GM19023 (cell line): Measurements from ENCODE around the gene SORL1.

Experiments
- ATAC-seq: cut with Tn5 transposase; IDR thresholded peaks from one replicate; pipeline ENCODE4 v1.9.1; 2021; ENCODE audit warnings: mild to moderate bottlenecking, moderate library complexity; ENCODE audit not compliant: unreplicated experiment

Gene SORL1

GRCh38 chr11:121578251-121578976, 126.3 kb downstream of the SORL1 start:
- no peak for ATAC-seq

DNA sequence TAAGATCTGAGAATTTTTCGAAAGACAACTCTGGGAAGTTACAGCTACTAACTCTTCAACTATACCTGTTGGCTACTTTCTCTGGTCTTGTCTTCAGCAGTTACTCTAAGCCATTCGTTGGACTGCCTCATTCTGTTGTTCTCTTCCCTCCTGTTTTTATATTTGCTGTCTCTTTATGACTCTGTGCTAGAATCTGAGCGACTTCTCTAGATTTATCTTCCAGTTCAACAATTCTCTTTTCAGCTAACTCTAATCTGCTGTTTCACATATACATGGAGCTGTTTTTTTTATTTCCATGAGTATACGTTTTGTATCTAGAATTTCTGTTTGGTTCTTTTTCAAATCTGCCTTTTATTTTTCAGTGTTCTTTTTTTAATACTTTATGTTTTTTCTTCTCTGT, 128.0 kb downstream of the SORL1 start:
- no peak for ATAC-seq

GRCh38 chr11:121581607-121582006, 129.5 kb downstream of the SORL1 start:
- ATAC-seq, result no peak

- no peak for ATAC-seq
Measured at GRCh38 chr11:121582296-121582695, 130.2 kb downstream of the SORL1 start.

DNA sequence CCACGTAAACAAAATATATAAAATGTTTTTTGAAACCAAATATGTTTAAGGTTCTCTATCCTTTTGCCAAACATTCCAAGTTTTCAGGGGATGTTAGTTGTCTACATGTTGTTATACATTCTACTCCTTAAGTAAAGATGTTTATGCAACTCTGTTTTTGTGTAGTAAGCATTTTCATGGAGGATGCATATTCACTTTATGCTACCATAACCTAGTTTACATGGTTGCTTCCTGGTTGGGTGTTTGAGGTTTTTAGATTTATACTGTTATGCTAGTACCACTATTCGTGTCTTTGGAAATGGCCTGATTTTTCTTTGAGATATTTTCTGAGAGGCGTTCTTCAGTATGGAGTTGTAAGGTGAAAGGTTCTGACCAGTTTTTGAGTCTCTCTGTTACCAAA, 131.7 kb downstream of the SORL1 start:
- ATAC-seq, result no peak

DNA sequence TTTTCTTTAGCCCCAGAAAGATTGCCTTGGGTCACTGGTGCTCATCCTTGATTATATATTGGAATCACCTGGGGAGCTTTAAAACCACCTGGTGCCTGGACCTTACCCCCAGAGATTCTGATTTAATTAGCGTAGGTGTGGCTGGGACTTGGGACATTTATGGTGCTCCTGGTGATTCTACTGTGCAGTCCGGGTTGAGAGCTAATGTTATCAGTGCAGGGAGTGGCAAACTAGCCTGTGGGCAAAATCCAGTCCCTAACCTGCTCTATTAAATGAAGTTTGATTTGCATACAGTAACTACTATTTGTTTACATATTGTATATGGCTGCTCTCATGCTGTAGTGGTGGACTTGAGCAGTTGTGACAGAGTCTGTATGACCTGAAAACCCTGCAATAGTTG, 134.6 kb downstream of the SORL1 start:
- no peak for ATAC-seq

DNA sequence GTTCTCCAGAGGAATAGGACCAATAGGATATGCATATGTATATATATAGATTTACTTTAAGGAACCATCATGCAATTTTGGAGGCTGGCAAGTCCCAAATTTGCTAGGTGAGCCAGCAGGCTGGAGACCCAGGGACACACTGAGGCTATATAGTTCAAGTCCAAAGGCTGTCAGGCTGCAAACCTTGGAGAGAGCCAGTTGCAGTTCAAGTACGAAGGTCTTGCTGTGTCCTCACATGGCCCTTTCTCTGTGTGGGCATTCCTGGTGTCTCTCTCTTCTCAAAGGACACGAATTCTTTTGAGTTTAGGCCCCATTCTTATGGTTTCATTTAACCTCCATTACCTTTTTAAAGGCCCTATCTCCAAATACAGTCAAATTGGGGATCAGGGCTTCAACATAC, 135.1 kb downstream of the SORL1 start:
- ATAC-seq, result no peak

DNA sequence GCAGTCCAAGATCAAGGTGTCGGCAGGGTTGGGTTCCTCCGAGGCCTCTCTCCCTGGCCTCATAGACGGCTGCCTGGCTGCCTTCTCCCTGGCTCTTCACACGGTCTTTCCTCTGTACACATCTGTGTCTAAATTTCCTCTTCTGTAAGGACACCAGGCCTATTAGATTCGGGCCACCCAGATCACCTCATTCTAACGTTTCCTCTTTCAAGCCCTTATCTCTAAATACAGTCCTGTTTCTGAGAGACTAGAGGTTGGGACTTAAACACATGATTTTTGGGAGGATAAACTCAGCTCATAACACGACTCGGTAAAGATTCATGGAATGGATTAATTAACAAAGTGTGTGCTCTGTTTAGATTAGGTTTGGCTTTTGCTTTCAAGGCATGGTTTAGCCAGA, 136.6 kb downstream of the SORL1 start:
- no peak for ATAC-seq

DNA sequence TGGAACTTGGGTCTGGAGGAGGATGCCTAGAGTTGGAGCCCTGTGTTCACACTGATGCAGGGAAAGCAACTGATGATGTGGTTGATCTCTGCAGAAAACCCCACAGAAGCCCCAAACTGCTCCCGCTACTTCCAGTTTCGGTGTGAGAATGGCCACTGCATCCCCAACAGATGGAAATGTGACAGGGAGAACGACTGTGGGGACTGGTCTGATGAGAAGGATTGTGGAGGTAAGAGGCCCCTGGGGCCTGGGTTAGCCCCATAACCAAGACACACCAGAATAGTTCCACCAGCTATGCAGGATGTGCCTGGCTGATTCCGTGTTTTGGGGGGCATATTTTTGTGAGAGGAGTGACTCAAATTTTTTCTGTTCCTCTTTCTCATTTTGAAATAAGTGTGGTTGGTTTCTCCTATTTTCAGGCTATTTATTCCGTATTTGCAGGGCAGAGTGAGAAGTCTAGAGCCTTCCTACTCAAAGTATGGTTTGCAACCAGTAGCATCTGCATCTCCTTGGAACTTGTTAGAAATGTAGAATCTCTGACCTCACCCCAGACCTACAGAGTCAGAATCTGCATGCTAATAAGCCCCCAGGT, 137.9 kb downstream of the SORL1 start:
- peak; percentile 76 for ATAC-seq

DNA sequence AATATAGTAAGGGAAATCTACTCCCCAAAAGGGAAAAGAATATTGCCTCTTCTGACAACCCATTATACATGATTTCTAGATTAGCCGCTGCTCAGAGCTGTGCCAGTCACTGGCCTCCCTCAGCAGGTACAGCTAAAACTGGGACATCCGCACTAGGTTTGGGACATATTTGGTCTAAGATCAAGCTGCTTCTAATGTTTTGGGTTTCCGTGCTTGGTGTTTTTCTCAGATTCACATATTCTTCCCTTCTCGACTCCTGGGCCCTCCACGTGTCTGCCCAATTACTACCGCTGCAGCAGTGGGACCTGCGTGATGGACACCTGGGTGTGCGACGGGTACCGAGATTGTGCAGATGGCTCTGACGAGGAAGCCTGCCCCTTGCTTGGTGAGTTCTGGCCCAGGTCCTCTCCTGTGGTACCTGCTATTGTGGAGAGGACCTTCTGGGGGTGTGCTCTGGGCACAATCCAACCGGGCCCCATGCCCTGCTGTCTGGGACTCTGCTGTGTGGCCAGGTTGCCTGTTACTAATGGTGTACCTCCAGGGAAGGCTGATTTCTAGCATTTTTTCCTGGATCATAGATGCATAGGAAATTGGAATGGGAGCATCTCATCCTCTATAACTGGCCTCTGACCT, 138.8 kb downstream of the SORL1 start:
- ATAC-seq, result peak; percentile 1

DNA sequence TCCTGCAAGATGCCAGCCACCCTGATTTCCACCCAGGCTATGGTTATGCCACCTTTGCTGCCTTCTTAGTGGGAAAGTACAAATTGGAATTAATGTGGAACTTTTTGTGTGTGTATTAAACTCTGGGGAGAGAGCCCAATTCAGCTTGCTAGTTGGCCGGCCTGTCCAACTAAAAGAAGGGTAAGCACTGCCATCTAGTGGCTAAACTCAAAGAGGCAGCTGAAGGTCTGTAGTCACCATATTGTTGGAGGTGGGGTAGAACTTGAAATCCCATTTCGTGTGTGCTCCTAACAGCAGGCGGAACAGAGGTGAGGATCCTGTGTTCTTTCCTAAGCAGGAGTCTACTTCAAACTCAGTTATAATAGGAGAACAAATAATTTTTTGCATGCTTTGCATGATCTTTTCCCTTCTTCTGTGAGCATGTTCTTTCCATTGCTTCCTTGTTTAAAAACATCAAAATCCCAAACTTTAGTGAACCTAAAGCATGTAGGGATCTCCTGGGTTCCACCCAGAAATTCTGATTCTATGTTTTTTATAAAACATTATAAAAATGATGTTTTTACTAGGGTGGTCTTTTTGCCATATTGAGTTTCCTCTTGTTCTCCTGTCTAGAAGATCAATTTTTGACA, 139.4 kb downstream of the SORL1 start:
- no peak for ATAC-seq

DNA sequence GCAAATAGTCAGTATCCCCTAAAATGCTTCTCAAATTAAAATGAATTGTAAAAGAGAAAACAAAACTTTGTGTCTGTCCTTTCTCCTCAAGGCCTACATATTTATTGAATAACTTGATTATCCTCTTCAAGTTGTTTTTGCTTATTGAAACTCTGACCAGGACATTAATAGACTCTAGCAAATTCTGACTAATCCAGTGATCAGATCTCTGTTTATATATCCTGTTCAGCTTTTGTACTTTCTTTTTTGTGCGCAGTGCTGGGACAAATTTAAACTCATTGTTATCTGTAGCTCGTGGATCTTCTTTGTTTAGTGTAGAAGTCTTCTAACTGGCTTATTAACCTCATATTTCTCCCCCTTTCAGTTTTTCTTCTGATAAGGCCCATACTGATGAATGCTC, 140.6 kb downstream of the SORL1 start:
- ATAC-seq, result no peak

DNA sequence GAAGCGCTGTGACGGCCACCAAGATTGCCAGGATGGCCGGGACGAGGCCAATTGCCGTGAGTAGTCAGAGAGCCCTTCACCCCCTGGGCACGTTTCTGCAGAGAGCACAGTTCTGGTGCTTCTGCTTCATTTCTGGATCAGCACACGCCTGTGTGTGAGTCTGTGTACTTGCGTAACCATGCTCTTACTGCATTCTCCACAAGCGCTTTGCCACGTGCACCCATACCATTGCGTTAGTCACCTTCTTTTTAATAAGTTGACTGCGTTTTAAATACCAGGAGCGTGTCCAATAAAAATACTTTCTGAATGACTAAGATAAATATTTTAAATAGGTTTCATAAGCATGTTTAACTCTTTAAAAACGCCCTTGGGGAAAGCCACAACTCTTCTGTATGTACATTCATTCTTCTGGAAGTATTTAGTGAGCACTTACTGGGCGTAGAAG, 143.6 kb downstream of the SORL1 start:
- no peak for ATAC-seq

GRCh38 chr11:121596195-121597155, 144.4 kb downstream of the SORL1 start:
- ATAC-seq, result no peak

- no peak for ATAC-seq
Measured at GRCh38 chr11:121603316-121603715, 151.2 kb downstream of the SORL1 start.

DNA sequence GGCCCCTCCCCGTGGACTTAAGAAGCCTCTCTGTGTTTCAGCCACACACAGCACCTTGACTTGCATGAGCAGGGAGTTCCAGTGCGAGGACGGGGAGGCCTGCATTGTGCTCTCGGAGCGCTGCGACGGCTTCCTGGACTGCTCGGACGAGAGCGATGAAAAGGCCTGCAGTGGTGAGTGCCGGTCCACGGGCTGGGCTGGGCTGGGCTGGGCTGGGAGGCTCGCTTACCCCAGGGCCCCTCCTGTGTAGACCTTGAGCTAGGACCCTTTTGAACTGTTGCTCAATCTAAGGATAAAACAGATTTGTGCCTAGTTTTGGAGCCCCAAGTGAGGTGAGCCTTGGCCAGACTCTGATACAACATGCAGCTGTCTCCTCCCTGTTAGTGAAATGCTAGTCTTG, 152.0 kb downstream of the SORL1 start:
- ATAC-seq, result no peak

DNA sequence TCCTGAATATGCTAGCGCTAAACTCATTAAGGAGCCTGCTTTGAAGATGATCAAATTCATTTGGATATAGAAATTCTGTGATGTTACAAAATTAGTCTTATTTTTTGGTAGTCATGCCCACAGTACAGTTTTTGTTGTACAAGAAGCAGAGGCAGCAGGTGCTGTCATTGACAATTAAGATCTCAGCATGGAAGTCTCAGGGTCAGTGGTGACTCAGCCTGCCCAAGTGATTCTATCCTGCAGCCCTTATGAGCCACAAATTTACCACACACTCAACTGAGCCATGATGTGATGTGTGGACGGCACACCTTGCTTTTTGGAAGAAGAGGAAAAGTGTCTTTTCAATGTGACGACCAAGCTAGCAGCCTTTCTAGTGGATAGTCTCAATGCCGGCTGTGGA, 154.2 kb downstream of the SORL1 start:
- ATAC-seq, result no peak

DNA sequence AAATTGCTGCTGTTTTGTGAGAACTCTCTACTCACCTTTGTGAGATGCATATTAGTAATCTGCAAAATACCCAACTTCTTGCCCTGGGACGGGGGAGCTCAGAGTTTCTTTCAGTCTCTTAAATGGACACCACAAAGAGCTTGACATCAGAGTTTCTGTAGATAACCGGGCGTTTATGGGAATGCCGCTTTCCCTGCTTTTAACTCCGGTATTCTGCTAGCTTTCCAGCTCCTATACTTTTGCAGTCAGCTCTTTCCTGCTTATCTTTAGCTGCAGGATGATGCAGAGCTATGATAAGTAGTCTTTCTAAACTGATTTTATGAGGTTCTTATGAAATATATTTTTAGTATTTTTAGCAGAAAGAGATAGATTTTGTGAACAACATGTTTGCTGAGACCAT, 155.2 kb downstream of the SORL1 start:
- no peak for ATAC-seq

DNA sequence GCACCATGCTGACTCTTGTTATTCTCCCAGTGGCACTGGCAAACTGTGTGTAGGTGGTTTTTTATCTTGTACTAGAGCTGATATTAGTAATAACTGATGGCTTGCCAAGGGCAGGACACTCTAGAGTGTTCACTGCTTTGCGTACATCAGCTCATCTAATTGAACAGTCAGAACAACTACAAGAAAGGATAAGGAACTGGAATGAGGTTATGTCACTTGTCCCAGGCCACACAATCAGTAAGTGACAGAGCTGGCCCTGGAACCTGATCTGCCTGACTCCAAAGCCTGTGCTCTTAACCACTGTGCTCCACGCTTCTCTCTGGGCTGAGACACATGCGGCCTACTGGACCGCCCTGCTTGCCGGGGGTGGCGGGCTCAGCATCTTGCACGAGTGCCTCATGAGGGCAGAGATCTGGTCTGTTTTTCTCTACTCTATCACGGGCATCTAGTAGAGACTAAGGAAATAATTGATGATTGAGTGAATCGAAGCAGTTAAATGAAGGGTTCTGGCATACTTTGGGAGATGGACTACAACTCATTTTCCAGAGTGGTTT, 156.5 kb downstream of the SORL1 start:
- ATAC-seq, result no peak

- ATAC-seq, result no peak
Measured at GRCh38 chr11:121610706-121611105, 158.6 kb downstream of the SORL1 start.
